ENCODE results near the gene NIPAL4. TPM values are rescaled to one million over a fixed set of nuclear protein-coding genes. Genes with fewer than 3 reads are reported as not detected.
A peak's percentile ranks its signal among the peaks of the same experiment; 100 is the strongest.

The NIPAL4 gene
- total RNA-seq, 2 donors from 2014 or later, result 1.6 TPM; not detected in 1

- Histone ChIP-seq H3K9me3 (no peaks in the 10 kb centered on the region), H3K4me1 (peaks cover 0 to 40% of the 10 kb centered on the region in 2 donors), H3K27me3 (no peaks in the 10 kb centered on the region), H3K4me3 (no peak overlapping the region), H3K36me3 (peaks cover 23% of the 10 kb centered on the region), H3K27ac (peak overlapping the region; percentile 78)
- DNase-seq (ENCODE audit: low spot score), result peak; percentile 80
- TF ChIP-seq CTCF (IDR thresholded peaks at IDR 0.05), result peak in 1 of 2 donors; percentile 33
Measured at GRCh38 chr5:157520911-157521703, 61.1 kb downstream of the NIPAL4 start.

DNA sequence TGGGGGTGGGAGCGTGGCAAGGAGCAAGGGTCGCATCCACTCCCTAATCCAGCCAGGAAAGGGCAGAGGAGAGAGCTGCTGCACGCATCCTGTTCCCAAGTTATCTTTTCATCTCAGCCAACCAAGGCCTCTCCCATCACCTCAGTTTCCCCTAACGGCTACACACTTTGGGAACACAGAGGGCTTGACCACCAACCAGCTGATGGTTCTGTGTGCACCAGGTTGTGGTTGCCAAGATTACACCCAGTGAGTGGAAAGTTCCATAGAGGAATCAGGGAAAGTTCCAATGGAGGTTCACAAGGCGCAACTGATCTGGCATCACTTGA is 61.7 kb downstream of the NIPAL4 start:
- H3K9me3 ChIP-seq, result no peaks in the 10 kb centered on the region
- no peak for TF ChIP-seq CTCF (IDR thresholded peaks at IDR 0.05)
- no peak for DNase-seq (ENCODE audit: low spot score)
- H3K27me3 ChIP-seq, result no peaks in the 10 kb centered on the region
- H3K4me1 ChIP-seq, result peaks cover 0 to 34% of the 10 kb centered on the region in 2 donors
- peak overlapping the region; percentile 78 for H3K27ac ChIP-seq
- H3K36me3 ChIP-seq, result peaks cover 24% of the 10 kb centered on the region
- H3K4me3 ChIP-seq, result no peak overlapping the region

DNA sequence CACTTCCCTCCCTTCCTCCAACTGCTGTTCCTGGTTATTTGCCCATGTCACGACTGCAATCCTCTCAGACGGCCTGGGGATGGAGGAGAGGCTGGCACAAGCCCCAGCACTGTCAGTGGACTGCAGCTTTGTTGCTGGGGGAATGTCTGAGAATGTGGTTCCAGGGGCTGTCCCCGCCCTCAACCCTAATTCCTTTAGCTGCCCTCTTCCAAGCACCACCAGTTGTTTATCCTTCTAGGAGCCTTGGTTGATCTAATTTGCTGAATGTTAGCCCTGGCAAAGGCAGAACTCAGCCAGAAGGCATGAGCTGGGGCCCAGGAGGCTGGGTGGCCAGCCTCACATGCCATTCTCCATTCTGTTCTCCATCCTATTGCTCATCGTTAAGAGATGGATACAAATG is 64.0 kb downstream of the NIPAL4 start:
- no peaks in the 10 kb centered on the region for H3K27me3 ChIP-seq
- no peak for DNase-seq (ENCODE audit: low spot score)
- H3K4me3 ChIP-seq, result no peak overlapping the region
- peak overlapping the region in 1 of 2 donors; percentile 78 for H3K27ac ChIP-seq
- H3K9me3 ChIP-seq, result no peaks in the 10 kb centered on the region
- TF ChIP-seq CTCF (IDR thresholded peaks at IDR 0.05), result no peak
- H3K4me1 ChIP-seq, result peaks cover 0 to 41% of the 10 kb centered on the region in 2 donors
- H3K36me3 ChIP-seq, result peaks cover 26% of the 10 kb centered on the region

Other genes starting within 250 kb of the NIPAL4 start
- 10 to 100 TPM; 51.5 to 55.4 TPM for gene CYFIP2, start 194.1 kb upstream of the NIPAL4 start, total RNA-seq
- gene ADAM19, start 115.6 kb downstream of the NIPAL4 start, total RNA-seq, result 10 to 100 TPM; 13.1 to 49.5 TPM
- gene SOX30, start 192.2 kb downstream of the NIPAL4 start, total RNA-seq, result under 1 TPM in 1 of 2 donors, not detected in 1; 0.89 TPM
- gene C5orf52, start 211.3 kb downstream of the NIPAL4 start, total RNA-seq, result not detected